IMR-90 (cell line): ENCODE measurements around the gene NMRK2.

Experiments used
- CEBPB ChIP-seq: IDR thresholded peaks from 2 replicates; pipeline ENCODE4 v1.6.1; 2012; ENCODE audit warnings: low read depth, low read length, improper control_type of control experiment
- MAFK ChIP-seq: IDR thresholded peaks from 2 replicates; pipeline ENCODE4 v1.6.1; 2012; ENCODE audit warnings: low read depth, low read length, improper control_type of control experiment
- NFE2L2 ChIP-seq: fragments of 150-350 bp; IDR thresholded peaks from 2 replicates; pipeline ENCODE4 v1.6.1; 2016; ENCODE audit warnings: low read depth, mild to moderate bottlenecking, low read length
- POLR2A ChIP-seq: IDR thresholded peaks from 2 replicates; pipeline ENCODE4 v1.6.1; 2012; ENCODE audit warnings: mild to moderate bottlenecking, low read depth, low read length
- SMC3 ChIP-seq: fragments of 150-350 bp; IDR thresholded peaks from 2 replicates; pipeline ENCODE4 v1.6.1; 2016; ENCODE audit warnings: low read depth, mild to moderate bottlenecking, antibody characterized with exemption, low read length, moderate library complexity
- TF ChIP-seq, protein P1 (sequence below): conservative IDR thresholded peaks from 2 replicates; pipeline ENCODE4 v1.5.1; 2012; ENCODE audit warnings: mild to moderate bottlenecking, low read depth, low read length, improper control_type of control experiment
- TF ChIP-seq, protein P2 (sequence below): fragments of 150-350 bp; IDR thresholded peaks from 2 replicates; pipeline ENCODE4 v1.6.1; 2017; ENCODE audit warnings: mild to moderate bottlenecking, antibody characterized with exemption, low read length, low read depth

DNA sequence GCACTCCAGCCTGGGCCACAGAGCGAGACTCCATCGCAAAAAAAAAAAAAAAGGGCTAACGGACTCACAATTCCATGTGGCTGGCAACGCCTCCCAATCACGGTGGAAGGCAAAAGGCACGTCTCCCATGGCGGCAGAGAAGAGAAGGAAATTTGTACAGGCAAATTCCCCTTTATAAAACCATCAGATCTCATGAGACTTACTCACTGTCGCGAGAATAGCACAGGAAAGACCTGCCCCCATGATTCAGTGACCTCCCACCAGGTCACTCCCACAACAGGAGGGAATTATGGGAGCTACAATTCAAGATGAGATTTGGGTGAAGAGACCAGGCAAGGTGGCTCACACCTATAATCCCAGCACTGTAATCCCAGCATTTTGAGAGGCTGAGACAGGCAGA is 18.7 kb upstream of the NMRK2 start:
- TF ChIP-seq NFE2L2 (no peak), SMC3 (no peak), POLR2A (no peak), MAFK (no peak), CEBPB (no peak)
- TF ChIP-seq, protein P1, sequence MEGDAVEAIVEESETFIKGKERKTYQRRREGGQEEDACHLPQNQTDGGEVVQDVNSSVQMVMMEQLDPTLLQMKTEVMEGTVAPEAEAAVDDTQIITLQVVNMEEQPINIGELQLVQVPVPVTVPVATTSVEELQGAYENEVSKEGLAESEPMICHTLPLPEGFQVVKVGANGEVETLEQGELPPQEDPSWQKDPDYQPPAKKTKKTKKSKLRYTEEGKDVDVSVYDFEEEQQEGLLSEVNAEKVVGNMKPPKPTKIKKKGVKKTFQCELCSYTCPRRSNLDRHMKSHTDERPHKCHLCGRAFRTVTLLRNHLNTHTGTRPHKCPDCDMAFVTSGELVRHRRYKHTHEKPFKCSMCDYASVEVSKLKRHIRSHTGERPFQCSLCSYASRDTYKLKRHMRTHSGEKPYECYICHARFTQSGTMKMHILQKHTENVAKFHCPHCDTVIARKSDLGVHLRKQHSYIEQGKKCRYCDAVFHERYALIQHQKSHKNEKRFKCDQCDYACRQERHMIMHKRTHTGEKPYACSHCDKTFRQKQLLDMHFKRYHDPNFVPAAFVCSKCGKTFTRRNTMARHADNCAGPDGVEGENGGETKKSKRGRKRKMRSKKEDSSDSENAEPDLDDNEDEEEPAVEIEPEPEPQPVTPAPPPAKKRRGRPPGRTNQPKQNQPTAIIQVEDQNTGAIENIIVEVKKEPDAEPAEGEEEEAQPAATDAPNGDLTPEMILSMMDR: no peak
- TF ChIP-seq, protein P2, sequence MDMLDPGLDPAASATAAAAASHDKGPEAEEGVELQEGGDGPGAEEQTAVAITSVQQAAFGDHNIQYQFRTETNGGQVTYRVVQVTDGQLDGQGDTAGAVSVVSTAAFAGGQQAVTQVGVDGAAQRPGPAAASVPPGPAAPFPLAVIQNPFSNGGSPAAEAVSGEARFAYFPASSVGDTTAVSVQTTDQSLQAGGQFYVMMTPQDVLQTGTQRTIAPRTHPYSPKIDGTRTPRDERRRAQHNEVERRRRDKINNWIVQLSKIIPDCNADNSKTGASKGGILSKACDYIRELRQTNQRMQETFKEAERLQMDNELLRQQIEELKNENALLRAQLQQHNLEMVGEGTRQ: no peak
